H9 (cell line): ENCODE measurements around the gene FAM120A. TPM values are rescaled to one million over a fixed set of nuclear protein-coding genes. Genes with fewer than 3 reads are reported as not detected.

Experiments
- DNase-seq: peaks from one replicate; pipeline ENCODE4 v3.0.0-alpha.2; 2017
- H2AFZ ChIP-seq: one replicate; pipeline ENCODE4 v1.6.1; 2013; ENCODE audit warnings: mild to moderate bottlenecking, low read length, control low read depth, moderate library complexity
- H2AK5ac ChIP-seq: 2 replicates; pipeline ENCODE4 v1.6.1; 2013; ENCODE audit warnings: low read length, control low read depth, mixed read lengths; ENCODE audit not compliant: insufficient read length
- H2BK120ac ChIP-seq: one replicate; pipeline ENCODE4 v1.6.1; 2013; ENCODE audit warnings: low read depth, mild to moderate bottlenecking, low read length, control low read depth, inconsistent platforms; ENCODE audit not compliant: poor library complexity, severe bottlenecking
- H2BK12ac ChIP-seq: 2 replicates; pipeline ENCODE4 v1.6.1; 2013; ENCODE audit warnings: low read length, control low read depth, mixed read lengths, low read depth; ENCODE audit not compliant: insufficient read length
- H2BK15ac ChIP-seq: 2 replicates; pipeline ENCODE4 v1.6.1; 2013; ENCODE audit warnings: low read depth, low read length, control low read depth
- H2BK20ac ChIP-seq: one replicate; pipeline ENCODE4 v1.6.1; 2013; ENCODE audit warnings: low read depth, mild to moderate bottlenecking, low read length, control low read depth, inconsistent platforms; ENCODE audit not compliant: poor library complexity, severe bottlenecking
- H2BK5ac ChIP-seq: 2 replicates; pipeline ENCODE4 v1.6.1; 2013; ENCODE audit warnings: low read length, control low read depth, mixed read lengths; ENCODE audit not compliant: insufficient read length
- H3K14ac ChIP-seq: 2 replicates; pipeline ENCODE4 v1.6.1; 2013; ENCODE audit warnings: low read length, control low read depth; ENCODE audit not compliant: insufficient read depth
- H3K18ac ChIP-seq: 2 replicates; pipeline ENCODE4 v1.6.1; 2013; ENCODE audit warnings: low read depth, mild to moderate bottlenecking, mixed read lengths, low read length, control low read depth; ENCODE audit not compliant: insufficient read length
- H3K23ac ChIP-seq: 2 replicates; pipeline ENCODE4 v1.6.1; 2013; ENCODE audit warnings: low read length, control low read depth, mixed read lengths, low read depth; ENCODE audit not compliant: insufficient read length
- H3K23me2 ChIP-seq: 2 replicates; pipeline ENCODE4 v1.6.1; 2013; ENCODE audit warnings: low read depth, mild to moderate bottlenecking, mixed read lengths, low read length, control low read depth; ENCODE audit not compliant: insufficient read length, poor library complexity, severe bottlenecking
- H3K27ac ChIP-seq: 2 replicates; pipeline ENCODE4 v1.5.1; 2013; ENCODE audit warnings: low read length, control low read depth, mixed read lengths, low read depth; ENCODE audit not compliant: insufficient read length
- H3K27me3 ChIP-seq: 2 replicates; pipeline ENCODE4 v1.6.1; 2013; ENCODE audit warnings: low read length, control low read depth, inconsistent platforms; ENCODE audit not compliant: insufficient read depth
- H3K4ac ChIP-seq: 2 replicates; pipeline ENCODE4 v1.6.1; 2013; ENCODE audit warnings: low read depth, mild to moderate bottlenecking, control low read depth, inconsistent platforms, low read length, moderate library complexity
- H3K4me1 ChIP-seq: 2 replicates; pipeline ENCODE4 v1.6.1; 2013; ENCODE audit warnings: low read length, control low read depth, inconsistent platforms; ENCODE audit not compliant: insufficient read depth
- H3K4me2 ChIP-seq: 2 replicates; pipeline ENCODE4 v1.6.1; 2013; ENCODE audit warnings: low read length, control low read depth, mixed read lengths; ENCODE audit not compliant: insufficient read length, insufficient read depth
- H3K56ac ChIP-seq: 2 replicates; pipeline ENCODE4 v1.6.1; 2013; ENCODE audit warnings: low read depth, mild to moderate bottlenecking, mixed read lengths, low read length, control low read depth; ENCODE audit not compliant: insufficient read length
- H3K79me1 ChIP-seq: 2 replicates; pipeline ENCODE4 v1.6.1; 2013; ENCODE audit warnings: low read depth, mild to moderate bottlenecking, moderate library complexity, low read length, control low read depth, inconsistent platforms; ENCODE audit not compliant: insufficient read depth, poor library complexity, severe bottlenecking
- H3K79me2 ChIP-seq: 2 replicates; pipeline ENCODE4 v1.6.1; 2013; ENCODE audit warnings: low read length, control low read depth, inconsistent platforms; ENCODE audit not compliant: insufficient read depth
- H3K9ac ChIP-seq: 2 replicates; pipeline ENCODE4 v1.6.1; 2013; ENCODE audit warnings: low read length, control low read depth, mixed read lengths; ENCODE audit not compliant: insufficient read length; ENCODE audit errors: extremely low read depth
- H3K9me3 ChIP-seq: one replicate; pipeline ENCODE4 v1.6.1; 2013; ENCODE audit warnings: low read depth, low read length, inconsistent platforms; ENCODE audit not compliant: control insufficient read depth
- H3T11ph ChIP-seq: one replicate; pipeline ENCODE4 v1.6.1; 2013; ENCODE audit warnings: mild to moderate bottlenecking, low read length, control low read depth, inconsistent platforms
- H4K20me1 ChIP-seq: one replicate; pipeline ENCODE4 v1.6.1; 2013; ENCODE audit not compliant: control insufficient read depth, insufficient read length, insufficient read depth
- H4K5ac ChIP-seq: 2 replicates; pipeline ENCODE4 v1.6.1; 2013; ENCODE audit warnings: low read depth, mild to moderate bottlenecking, mixed read lengths, low read length, control low read depth; ENCODE audit not compliant: insufficient read length
- H4K8ac ChIP-seq: replicated peaks from 2 replicates; pipeline ENCODE4 v1.6.1; 2013; ENCODE audit warnings: low read length, control low read depth, mixed read lengths, low read depth; ENCODE audit not compliant: insufficient read length
- H4K91ac ChIP-seq: 2 replicates; pipeline ENCODE4 v1.6.1; 2013; ENCODE audit warnings: low read depth, mild to moderate bottlenecking, moderate library complexity, mixed read lengths, low read length, control low read depth; ENCODE audit not compliant: insufficient read length
- H3K27ac Mint-ChIP-seq, 3 experiments: 2 replicates in 2 of 3; 3 replicates in 1 of 3; pipeline ENCODE4 v1.8.0; 2020 to 2021; ENCODE audit warnings: mixed read lengths in 3 of 3, mild to moderate bottlenecking in 1 of 3, moderate library complexity in 1 of 3
- H3K27me3 Mint-ChIP-seq: 2 replicates; pipeline ENCODE4 v1.8.0; 2021; ENCODE audit warnings: low read depth, mild to moderate bottlenecking, moderate library complexity, mixed read lengths
- H3K36me3 Mint-ChIP-seq, 3 experiments: 2 replicates in 2 of 3; 3 replicates in 1 of 3; pipeline ENCODE4 v1.8.0; 2020 to 2021; ENCODE audit warnings: low read depth in 3 of 3, mixed read lengths in 3 of 3; ENCODE audit not compliant: insufficient read depth in 1 of 3
- H3K4me1 Mint-ChIP-seq, 2 experiments: 2 replicates each; pipeline ENCODE4 v1.8.0; 2020; ENCODE audit warnings: mixed read lengths in 2 of 2
- H3K4me3 Mint-ChIP-seq, 2 experiments: 2 replicates in 1 of 2; 3 replicates in 1 of 2; pipeline ENCODE4 v1.8.0; 2020 to 2021; ENCODE audit warnings: mild to moderate bottlenecking in 2 of 2, mixed read lengths in 2 of 2, moderate library complexity in 1 of 2
- H3K9me3 Mint-ChIP-seq, 2 experiments: 2 replicates in 1 of 2; 3 replicates in 1 of 2; pipeline ENCODE4 v1.8.0; 2020; ENCODE audit warnings: mild to moderate bottlenecking in 2 of 2, mixed read lengths in 2 of 2, moderate library complexity in 1 of 2
- CTCF ChIP-seq: fragments of 200-600 bp; sonication (generic); conservative IDR thresholded peaks from 3 replicates; pipeline ENCODE4 v1.8.0; 2021; ENCODE audit warnings: antibody characterized with exemption, mild to moderate bottlenecking
- WGBS: extraction: QIAGEN DNeasy Blood & Tissue Kit; methylation state at CpG from one replicate; pipeline ENCODE4 v1.1.7; 2013; ENCODE audit warnings: missing lambda C conversion rate, low lambda C conversion rate, mixed read lengths; ENCODE audit not compliant: insufficient read length; ENCODE audit errors: extremely low coverage; 5-methylcytosine and 5-hydroxymethylcytosine counted together
- total RNA-seq: library from RNA; stranded (reverse); gene quantifications from 2 replicates; pipeline ENCODE4 v1.2.1, GENCODE V29; 2021

FAM120A gene
- total RNA-seq, 1 experiment from 2014 or later = 57.7 TPM

DNA sequence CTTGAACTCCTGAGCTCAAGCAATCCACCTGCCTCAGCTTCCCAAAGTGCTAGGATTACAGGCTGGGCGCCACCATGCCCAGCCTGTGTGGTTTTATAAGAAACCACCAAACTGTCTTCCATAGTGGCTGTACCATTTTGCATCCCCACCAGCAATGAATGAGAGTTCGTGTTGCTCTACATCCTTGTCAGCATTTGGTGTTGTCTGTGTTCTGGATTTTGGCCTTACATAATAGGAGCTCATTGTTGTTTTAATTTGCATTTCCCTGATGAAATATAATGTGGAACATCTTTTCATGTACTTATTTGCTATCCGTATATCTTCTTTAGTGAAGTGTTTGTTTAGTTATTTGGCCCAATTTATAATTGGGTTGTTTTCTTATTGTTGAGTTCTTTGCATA lies 154.7 kb downstream of the FAM120A start:
- H3K4me3 Mint-ChIP-seq = no peak overlapping the region
- Histone ChIP-seq H2BK15ac (no peak overlapping the region), H3K27me3 (no peaks in the 10 kb centered on the region), H3K4ac (no peak overlapping the region), H2AFZ (no peak overlapping the region), H2BK5ac (no peak overlapping the region), H3K79me1 (peaks cover 2% of the 10 kb centered on the region), H3T11ph (no peak overlapping the region), H3K23me2 (no peaks in the 10 kb centered on the region), H3K79me2 (no peaks in the 10 kb centered on the region), H3K4me2 (no peak overlapping the region), H3K14ac (no peak overlapping the region), H4K5ac (no peak overlapping the region), H4K8ac (no peak overlapping the region), H2BK12ac (no peak overlapping the region), H4K91ac (no peak overlapping the region), H4K20me1 (no peaks in the 10 kb centered on the region), H2AK5ac (no peak overlapping the region), H3K27ac (no peak overlapping the region), H3K4me1 (peaks cover 6% of the 10 kb centered on the region; the same call in 1 of the 2 replicates), H3K9me3 (no peaks in the 10 kb centered on the region), H3K18ac (no peak overlapping the region), H3K9ac (no peak overlapping the region), H3K56ac (no peak overlapping the region), H2BK20ac (no peak overlapping the region), H2BK120ac (no peak overlapping the region), H3K23ac (no peak overlapping the region)
- no CpG with 5 or more reads among the region's 3 CpGs for whole genome bisulfite sequencing
- DNase-seq = no peak
- peaks cover 15 to 36% (median 17%) of the 10 kb centered on the region in 3 experiments for H3K36me3 Mint-ChIP-seq
- peaks cover 17 to 21% of the 10 kb centered on the region in 2 experiments for H3K9me3 Mint-ChIP-seq
- H3K27me3 Mint-ChIP-seq = 0 out of 2 replicates have a peak, but pooled peaks cover 2% of the 10 kb centered on the region
- H3K4me1 Mint-ChIP-seq = peaks cover 24% of the 10 kb centered on the region in 2 experiments
- no peak overlapping the region for H3K27ac Mint-ChIP-seq
- no peak for TF ChIP-seq CTCF
